Transverse colon (tissue), 4 donors: Measurements from ENCODE around the gene CDK15. TPM values are rescaled to one million over a fixed set of nuclear protein-coding genes. Genes with fewer than 3 reads are reported as not detected.
"Not testable (repeated sequence)": the region's sequence is repeated elsewhere in the genome, so short reads cannot be mapped to it uniquely, and the experiment has no call there.

ENCODE experiments used
- DNase-seq: peaks from one replicate; pipeline ENCODE4 v3.0.0-alpha.2; 2019
- H3K27ac ChIP-seq, 4 donors: fragments of 200-600 bp; sonication (generic); 2 replicates each; pipeline ENCODE4 v1.5.1; 2016 to 2018; ENCODE audit warnings: inconsistent platforms in 4 of 4
- H3K27me3 ChIP-seq: fragments of 200-600 bp; sonication (generic); 2 replicates; pipeline ENCODE4 v1.5.1; 2017; ENCODE audit warnings: inconsistent platforms
- H3K36me3 ChIP-seq, 4 donors: fragments of 200-600 bp; sonication (generic); 2 replicates each; pipeline ENCODE4 v1.5.1; 2017 to 2019; ENCODE audit warnings: inconsistent platforms in 4 of 4
- H3K4me1 ChIP-seq, 4 donors: fragments of 200-600 bp; sonication (generic); 2 replicates each; pipeline ENCODE4 v1.5.1; 2017 to 2020; ENCODE audit warnings: inconsistent platforms in 4 of 4
- H3K4me3 ChIP-seq, 4 donors: fragments of 200-600 bp; sonication (generic); 1 replicate in 1 of 4; 2 replicates in 3 of 4; pipeline versions ENCODE4 v1.5.1 to v1.6.1; 2017 to 2019; ENCODE audit warnings: inconsistent platforms in 4 of 4
- H3K9me3 ChIP-seq, 2 donors: fragments of 200-600 bp; sonication (generic); 2 replicates each; pipeline ENCODE4 v1.5.1; 2017 to 2019; ENCODE audit warnings: inconsistent platforms in 2 of 2
- CTCF ChIP-seq, 5 experiments: fragments of 200-600 bp in 3 of 5; fragments of 450-650 bp in 2 of 5; sonication (generic) in 3 of 5; IDR thresholded peaks; 1 replicate in 2 of 5; 2 replicates in 3 of 5; pipeline ENCODE4 v1.5.1; 2016 to 2017; ENCODE audit warnings: antibody characterized with exemption in 5 of 5, inconsistent platforms in 3 of 5, mild to moderate bottlenecking in 2 of 5, moderate library complexity in 1 of 5
- EP300 ChIP-seq: sonication (generic); formaldehyde crosslinking; IDR thresholded peaks from one replicate; pipeline ENCODE4 v1.6.1; 2017; ENCODE audit warnings: antibody characterized with exemption, low read depth
- POLR2A ChIP-seq: fragments of 450-650 bp; IDR thresholded peaks from one replicate; pipeline ENCODE4 v1.6.1; 2016; ENCODE audit warnings: antibody characterized with exemption, mild to moderate bottlenecking, moderate library complexity
- POLR2AphosphoS5 ChIP-seq, 3 donors: sonication (generic); formaldehyde crosslinking; IDR thresholded peaks; one replicate each; pipeline ENCODE4 v1.6.1; 2016; ENCODE audit warnings: antibody characterized with exemption in 3 of 3
- WGBS, 2 donors: methylation state at CpG; one replicate each; pipeline ENCODE4 v1.1.5; 2018; ENCODE audit warnings: low coverage in 1 of 2; 5-methylcytosine and 5-hydroxymethylcytosine counted together
- in situ Hi-C, 4 donors: fragments of 200-750 bp; cut with MboI; loops; one replicate each; pipeline versions ENCODE4 v1.15.0 to v1.15.1; 2017; ENCODE audit warnings: low sequenced_read_pairs in 3 of 4, low pct_ligation_motif_present in 1 of 4, low pct_unique_long_range_greater_than_20kb in 1 of 4
- intact Hi-C: fragments of 100-400 bp; cut with DNase I; formaldehyde crosslinking; loops from one replicate; pipeline ENCODE4 v1.15.1; 2023; ENCODE audit warnings: low total_unique reads
- total RNA-seq, 4 donors: library from RNA; depleted of rRNA; stranded (reverse); fragments of >200 nt; gene quantifications; one replicate each; pipeline ENCODE4 v1.1.0, GENCODE V29; 2016

CDK15 gene
- total RNA-seq, 4 donors from 2014 or later, result 0.14 to 0.79 TPM; not detected in 2

GRCh38 chr2:201761101-201761500, 45.2 kb upstream of the CDK15 start:
- Histone ChIP-seq H3K9me3 (no peaks in the 10 kb centered on the region), H3K4me1 (peaks cover 0 to 14% (median 1%) of the 10 kb centered on the region in 4 donors), H3K36me3 (peaks cover 0 to 6% (median 0%) of the 10 kb centered on the region in 4 donors), H3K4me3 (no peak overlapping the region), H3K27ac (no peak overlapping the region), H3K27me3 (no peaks in the 10 kb centered on the region)
- in situ Hi-C loops, result no loop called here
- TF ChIP-seq POLR2AphosphoS5 (IDR thresholded peaks at IDR 0.05), result no peak
- no peak for TF ChIP-seq CTCF (IDR thresholded peaks at IDR 0.05)
- TF ChIP-seq EP300, result no peak
- intact Hi-C loops, result no loop called here
- 100% methylated on average over 4 of the region's 4 CpGs; no CpG with 5 or more reads in 1 of the 2 donors for WGBS, 2 donors
- DNase-seq, result no peak

GRCh38 chr2:201764469-201764868, 41.9 kb upstream of the CDK15 start:
- DNase-seq, in situ Hi-C loops, H3K27ac ChIP-seq, H3K27me3 ChIP-seq, H3K4me3 ChIP-seq, H3K9me3 ChIP-seq, intact Hi-C loops, H3K36me3 ChIP-seq, H3K4me1 ChIP-seq: not testable (repeated sequence)
- WGBS, 2 donors, result 97% methylated on average over 5 to 7 of the region's 7 CpGs

- Histone ChIP-seq H3K27ac (no peak overlapping the region), H3K9me3 (no peaks in the 10 kb centered on the region), H3K4me1 (peaks cover 0 to 6% (median 0%) of the 10 kb centered on the region in 4 donors), H3K4me3 (no peak overlapping the region), H3K27me3 (no peaks in the 10 kb centered on the region), H3K36me3 (no peaks in the 10 kb centered on the region)
- no peak for DNase-seq
- intact Hi-C loops (no loop called here), in situ Hi-C loops (no loop called here)
- no peak for TF ChIP-seq POLR2AphosphoS5 (IDR thresholded peaks at IDR 0.05)
- TF ChIP-seq EP300, result no peak
- no peak for TF ChIP-seq POLR2A
- TF ChIP-seq CTCF (IDR thresholded peaks at IDR 0.05), result no peak
Observed at GRCh38 chr2:201765799-201766198, 40.5 kb upstream of the CDK15 start.

- H3K9me3 ChIP-seq, result no peaks in the 10 kb centered on the region
- in situ Hi-C loops (no loop called here), intact Hi-C loops (no loop called here)
- H3K4me3 ChIP-seq, result no peak overlapping the region
- 89 to 100% methylated on average over 1 of the region's 1 CpG for WGBS, 2 donors
- no peak for TF ChIP-seq CTCF (IDR thresholded peaks at IDR 0.05)
- TF ChIP-seq EP300, result no peak
- TF ChIP-seq POLR2A, result no peak
- no peak for TF ChIP-seq POLR2AphosphoS5 (IDR thresholded peaks at IDR 0.05)
- peaks cover 0 to 6% (median 0%) of the 10 kb centered on the region in 4 donors for H3K4me1 ChIP-seq
- no peaks in the 10 kb centered on the region for H3K36me3 ChIP-seq
- DNase-seq, result no peak
- no peak overlapping the region for H3K27ac ChIP-seq
- H3K27me3 ChIP-seq, result no peaks in the 10 kb centered on the region
Observed at GRCh38 chr2:201768918-201769317, 37.4 kb upstream of the CDK15 start.

GRCh38 chr2:201769666-201770373, 36.5 kb upstream of the CDK15 start:
- intact Hi-C loops, result no loop called here
- WGBS, 2 donors, result 75 to 82% methylated on average over 4 of the region's 4 CpGs

More at GRCh38 chr2:201769666-201770373, 36.5 kb upstream of the CDK15 start:
- in situ Hi-C loops, result no loop called here
- H3K36me3 ChIP-seq, result no peaks in the 10 kb centered on the region
- peaks cover 0 to 6% (median 0%) of the 10 kb centered on the region in 4 donors for H3K4me1 ChIP-seq
- no peak overlapping the region for H3K27ac ChIP-seq
- no peaks in the 10 kb centered on the region for H3K9me3 ChIP-seq
- no peak for TF ChIP-seq POLR2AphosphoS5 (IDR thresholded peaks at IDR 0.05)
- TF ChIP-seq EP300, result no peak
- TF ChIP-seq POLR2A, result no peak
- no peak for TF ChIP-seq CTCF (IDR thresholded peaks at IDR 0.05)
- no peaks in the 10 kb centered on the region for H3K27me3 ChIP-seq
- H3K4me3 ChIP-seq, result no peak overlapping the region
- DNase-seq, result no peak
